Glomerular visceral epithelial cell (primary cell): ENCODE results near the gene SUN2.
A peak's percentile ranks its signal among the peaks of the same experiment; 100 is the strongest.

Experiments used
- DNase-seq: peaks from one replicate; pipeline ENCODE4 v3.0.0-alpha.2; 2016; ENCODE audit errors: extremely low spot score

SUN2 gene

DNA sequence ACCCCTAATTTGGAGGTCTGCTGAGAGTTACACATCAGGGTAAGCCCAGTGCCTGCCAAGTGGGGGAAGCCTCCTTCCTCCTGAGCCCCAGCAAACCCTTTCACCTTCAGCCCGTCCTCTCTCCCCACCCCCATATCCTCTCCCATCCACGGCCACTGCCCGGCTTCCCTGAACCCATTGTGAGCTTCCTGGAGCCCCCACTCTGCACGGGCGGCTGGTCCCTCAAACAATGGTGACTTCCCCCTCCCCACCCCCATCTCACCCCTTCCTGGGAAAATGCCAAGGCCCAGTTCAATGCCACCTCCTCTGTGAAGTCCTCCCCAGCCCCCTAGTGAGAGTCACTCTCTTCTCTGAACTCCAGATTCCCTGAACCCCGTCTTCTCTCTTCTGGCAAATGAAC, 20.3 kb upstream of the SUN2 start:
- no peak for DNase-seq

DNA sequence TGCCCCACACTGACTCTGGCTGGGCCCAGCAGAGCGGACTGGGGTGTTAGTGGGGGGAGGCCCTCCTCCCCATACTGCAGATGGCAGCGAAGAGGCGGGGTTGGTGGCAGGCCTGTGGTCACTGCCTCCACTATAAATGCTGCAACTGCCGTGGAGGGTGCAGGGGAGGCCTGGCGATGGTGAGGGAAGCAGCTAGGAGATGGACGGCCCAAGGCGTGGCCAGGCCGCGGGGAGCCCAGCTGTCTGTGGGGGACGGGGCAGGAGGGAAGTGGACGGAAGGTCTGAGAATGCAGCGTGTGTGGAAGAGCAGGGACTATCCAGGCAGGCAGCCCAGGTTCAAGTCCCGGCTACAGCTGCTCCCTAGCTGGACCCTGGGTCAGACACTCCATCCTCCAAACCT, 19.9 kb upstream of the SUN2 start:
- no peak for DNase-seq

DNA sequence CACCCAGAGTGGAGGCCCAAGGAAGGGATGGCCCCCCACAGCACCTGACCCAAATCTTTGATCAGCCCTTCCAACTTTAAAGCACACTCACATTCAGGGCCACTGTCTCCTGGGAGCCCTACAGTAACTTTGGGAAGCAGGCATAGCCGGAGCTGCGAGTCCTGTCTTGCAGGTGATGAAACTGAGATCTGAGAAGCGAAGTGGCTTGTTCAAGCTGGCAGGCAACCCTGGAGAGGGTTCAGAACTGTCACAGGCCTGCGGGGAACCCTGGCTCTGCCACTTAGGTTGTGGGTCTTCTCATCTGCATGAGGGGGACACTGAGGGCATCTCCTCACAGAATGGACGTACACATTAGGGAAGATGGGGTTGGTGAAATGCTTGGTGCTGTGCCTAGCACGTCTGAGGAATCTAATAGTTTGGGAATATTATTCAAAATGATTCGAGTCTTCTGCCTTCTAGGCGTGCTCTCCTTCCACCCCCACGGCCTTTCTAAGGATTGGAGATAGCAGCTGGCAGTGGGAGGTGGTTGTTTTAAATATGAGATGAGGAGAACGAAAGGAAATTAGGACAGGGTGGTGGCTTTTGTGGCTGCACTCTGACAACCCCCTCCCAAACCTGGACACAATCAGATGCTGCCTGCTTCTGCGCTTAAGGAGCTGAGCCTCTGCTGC, 18.8 kb upstream of the SUN2 start:
- no peak for DNase-seq

DNA sequence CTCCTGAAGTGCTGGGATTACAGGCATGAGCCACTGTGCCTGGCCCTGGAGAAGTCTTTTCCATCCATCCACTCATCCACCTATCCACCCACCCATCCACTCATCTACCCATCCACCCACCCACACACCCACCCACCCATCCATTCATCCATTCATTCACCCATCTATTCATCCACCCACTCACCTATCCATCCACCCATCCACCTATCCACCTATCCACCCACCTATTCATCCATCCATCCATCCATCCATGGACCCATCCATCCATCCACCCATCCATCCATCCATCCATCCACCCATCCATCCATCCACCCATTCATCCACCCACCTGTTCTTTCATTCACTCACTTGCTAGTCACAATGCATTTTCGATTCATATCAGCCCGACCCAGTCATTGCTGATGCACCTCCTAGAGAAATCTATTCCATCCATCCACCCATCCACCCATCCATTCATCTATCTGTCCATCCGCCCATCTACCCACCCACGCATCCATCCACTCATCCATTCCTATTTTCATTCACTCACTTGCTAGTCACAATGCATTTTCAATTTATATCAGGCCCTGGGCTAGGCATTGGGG, 17.7 kb upstream of the SUN2 start:
- no peak for DNase-seq

DNA sequence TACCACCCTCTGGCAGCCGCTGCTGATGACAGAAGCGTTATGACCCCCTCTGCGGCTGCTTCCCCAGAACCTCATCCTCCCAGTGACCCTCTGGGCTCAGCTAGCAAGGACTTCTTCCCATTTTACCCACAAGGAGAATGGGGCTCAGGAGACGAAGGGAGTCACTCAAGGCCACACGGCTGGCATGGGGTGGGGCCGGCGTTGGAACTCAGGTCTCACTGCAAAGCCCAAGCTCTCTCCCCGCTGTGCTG, 16.8 kb upstream of the SUN2 start:
- DNase-seq: no peak

DNA sequence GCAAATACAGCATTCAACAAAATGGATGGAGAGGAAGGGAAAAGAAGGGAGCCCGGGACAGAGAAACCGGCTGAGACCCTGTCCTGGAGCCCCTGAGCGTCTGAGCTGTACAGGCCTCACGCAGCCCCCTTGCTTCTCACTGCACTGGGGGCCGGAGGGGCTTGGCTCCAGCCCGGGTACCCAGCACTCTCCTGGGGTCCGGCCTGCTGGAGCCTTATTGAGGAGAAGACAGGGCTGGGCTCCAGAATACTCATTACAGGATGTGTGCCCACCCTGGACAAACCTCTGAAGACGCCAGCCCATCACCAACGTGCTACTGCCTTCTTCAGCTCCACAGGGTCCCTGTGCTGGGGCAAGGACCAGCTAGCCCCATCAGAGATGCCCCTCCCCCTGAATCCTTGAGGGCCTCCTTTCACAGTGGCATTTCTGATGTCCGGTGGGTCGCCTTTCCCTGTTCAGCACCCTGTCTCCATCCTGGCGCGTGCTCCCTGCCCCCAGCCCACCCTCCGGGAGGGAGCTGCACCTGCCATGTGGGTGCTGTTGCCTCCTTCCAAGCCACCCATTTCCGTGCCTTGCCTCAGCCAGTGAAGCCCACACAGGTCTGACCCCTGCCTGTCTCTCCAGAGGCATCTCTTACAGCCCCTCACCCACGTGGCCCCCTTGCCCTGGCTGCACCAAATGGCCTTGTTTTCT, 14.6 kb upstream of the SUN2 start:
- no peak for DNase-seq

DNA sequence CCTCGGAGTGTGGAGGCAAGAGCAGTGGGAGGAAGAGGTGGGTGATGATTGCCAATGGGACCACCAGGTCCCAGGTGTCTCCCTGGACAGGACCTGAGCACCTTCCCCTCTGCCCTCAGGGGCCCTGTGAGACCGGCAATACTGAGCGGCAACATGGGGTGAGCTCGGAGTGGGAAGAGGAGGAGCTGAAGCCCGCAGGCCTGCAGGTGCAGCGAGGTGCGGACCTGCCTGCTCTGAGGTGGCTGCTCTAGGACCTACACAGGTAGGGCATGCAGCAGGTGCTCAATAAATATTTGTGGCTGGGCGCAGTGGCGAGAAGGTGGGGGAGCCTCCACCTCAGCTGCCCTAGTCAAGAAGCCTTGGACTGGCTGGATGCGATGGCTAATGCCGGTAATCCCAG, 12.2 kb upstream of the SUN2 start:
- no peak for DNase-seq

DNA sequence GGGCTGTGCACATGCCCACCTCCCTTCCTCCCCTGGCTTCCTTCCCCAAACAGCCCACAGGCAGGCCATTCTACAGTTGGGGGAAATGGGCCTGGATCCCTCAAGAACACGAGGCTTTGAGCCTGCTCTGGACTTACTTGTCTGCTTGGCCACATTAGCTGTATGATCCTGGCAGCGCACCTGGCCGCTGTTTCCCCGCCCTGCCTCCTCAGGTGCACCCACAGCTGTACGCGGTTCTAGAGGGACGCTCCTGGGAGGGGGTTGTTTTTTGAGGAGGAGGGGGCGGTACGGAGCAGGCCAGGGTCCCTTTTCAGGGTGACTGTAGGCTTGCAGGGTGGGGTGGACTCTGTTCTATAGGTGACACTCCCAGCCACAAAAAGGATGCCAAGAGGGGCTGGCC, 11.5 kb upstream of the SUN2 start:
- no peak for DNase-seq

DNA sequence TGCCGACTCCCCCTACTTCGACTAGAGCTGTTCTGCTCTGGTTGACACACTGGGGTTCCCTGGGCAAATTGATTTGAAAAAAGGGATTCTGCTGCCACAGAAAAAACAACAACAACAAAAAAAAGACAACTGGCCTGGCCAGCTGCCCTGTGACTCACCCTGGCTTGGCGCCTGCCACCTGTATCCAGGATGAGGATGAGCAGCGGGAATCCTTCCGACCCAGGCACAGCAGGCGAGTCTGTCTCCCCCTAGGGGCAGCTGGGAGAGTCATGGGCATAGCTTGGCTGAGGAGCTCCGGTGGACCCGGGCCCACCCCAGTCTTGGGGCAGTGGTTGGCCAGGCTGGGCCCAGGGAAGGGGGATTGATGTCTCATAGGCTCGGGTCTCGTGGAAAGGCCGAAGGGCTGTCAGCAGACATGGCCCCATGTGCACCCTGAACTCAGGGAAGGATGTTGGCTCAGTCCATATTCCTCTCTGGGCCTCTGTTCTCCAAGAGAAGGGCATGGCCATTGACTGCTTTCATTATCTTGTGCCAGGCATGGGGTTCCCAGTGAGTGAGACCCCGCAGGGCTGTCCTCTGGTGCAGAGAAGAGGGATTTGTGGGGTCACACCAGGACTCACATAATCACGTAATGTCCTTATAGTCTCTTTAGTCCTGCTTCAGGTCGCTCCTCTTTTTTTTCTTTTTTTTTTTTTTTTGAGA, 10.4 kb upstream of the SUN2 start:
- peak; percentile 74 for DNase-seq

DNA sequence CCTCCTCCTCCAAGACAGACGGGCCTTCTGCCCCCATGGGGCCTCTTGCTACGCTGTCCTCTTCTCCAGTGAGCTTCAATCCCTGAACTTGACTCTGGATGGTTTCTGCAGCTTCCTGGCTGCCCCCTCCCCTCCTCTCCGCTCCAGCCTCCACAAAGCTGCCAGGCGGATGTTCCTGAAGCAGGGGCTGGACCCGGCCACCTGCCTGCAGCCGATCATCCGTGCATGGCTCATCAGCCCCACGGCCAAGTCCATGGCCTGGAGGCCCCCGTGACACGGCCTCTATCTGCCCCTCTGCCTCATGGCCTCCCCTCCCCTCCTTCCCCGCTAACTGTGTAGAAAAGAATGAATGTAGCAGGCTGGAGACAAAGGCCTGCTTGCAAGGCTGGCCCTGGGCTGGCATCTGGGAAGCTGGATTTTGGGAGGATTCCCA, 6.8 kb upstream of the SUN2 start:
- no peak for DNase-seq

DNA sequence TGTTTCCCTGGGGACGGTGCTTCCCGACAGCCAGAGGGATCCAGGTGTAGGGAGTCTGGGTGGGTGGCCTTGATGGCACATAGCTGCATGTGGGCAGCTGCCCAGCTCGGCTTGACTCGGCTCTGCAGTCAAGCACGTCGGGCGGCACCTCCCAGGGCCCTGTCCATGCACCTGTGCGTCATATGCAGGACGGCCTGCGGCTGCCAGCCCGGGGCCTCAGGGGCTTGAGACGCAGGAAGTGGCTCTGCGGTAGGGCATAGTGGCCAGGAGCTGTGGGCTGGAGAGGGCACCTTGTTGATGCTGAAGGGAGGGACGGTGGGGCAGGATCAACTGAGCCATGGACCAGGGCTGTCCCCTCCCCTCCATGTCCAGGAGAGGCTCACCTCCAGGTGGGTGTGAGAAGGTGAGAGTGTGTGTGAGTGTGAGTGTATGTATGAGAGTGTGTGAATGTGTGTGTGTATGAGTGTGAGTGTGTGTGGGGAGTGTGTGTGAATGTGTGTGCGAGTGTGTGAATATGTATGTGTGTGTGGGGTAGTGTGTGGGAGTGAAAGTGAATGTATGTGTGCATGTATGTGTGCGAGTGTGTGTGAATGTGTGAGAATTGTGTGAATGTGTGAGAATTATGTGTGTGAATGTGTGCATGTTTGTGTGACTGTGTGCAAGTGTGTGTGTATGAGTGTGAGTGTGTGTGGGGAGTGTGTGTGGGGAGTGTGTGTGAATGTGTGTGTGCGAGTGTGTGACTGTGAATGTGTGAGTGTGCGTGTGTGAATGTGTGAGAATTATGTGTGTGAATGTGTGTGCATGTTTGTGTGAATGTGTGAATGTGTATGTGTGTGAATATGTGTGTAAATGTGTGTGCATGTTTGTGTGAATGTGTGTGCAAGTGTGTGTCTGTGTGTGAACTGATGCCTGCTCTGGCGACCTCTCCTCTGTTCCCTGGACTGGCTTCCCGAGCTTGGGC, 5.7 kb upstream of the SUN2 start:
- peak; percentile 80 for DNase-seq

DNA sequence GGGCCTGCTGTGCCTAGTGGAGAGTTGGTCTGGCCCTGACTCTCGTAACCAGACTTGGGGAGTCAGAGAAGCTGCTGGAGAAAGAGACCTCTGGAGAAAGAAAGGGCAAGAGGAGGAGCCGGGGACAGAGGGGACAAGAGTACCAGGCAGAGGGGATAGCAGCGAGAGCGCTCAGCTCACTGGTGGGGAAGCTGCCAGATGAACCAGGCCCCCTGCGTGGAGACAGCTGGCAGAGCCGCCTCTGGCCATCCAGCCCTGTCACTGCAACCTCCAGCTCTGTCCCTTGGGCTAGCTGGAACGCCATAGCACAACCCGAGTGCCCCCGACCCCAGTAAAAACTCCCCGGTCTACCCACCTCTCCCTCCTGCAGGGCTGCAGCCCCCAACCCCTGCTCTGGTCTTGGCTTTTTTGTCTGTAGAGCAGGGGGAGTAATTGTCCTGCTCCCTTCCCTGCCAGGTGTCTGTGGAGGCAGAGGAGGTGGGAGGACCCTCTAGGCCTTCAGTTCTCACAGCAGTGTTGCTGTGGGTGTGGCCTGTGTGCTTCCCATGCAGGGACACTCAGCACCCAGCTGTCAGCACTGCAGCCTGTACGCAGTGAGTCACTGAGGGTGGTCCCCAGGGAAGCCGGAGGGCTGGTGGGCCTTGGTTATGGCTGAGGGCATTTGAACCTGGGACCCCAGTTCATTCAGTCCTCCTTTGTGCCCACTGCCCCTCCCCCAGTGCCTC, 4.8 kb upstream of the SUN2 start:
- DNase-seq: peak; percentile 50

DNA sequence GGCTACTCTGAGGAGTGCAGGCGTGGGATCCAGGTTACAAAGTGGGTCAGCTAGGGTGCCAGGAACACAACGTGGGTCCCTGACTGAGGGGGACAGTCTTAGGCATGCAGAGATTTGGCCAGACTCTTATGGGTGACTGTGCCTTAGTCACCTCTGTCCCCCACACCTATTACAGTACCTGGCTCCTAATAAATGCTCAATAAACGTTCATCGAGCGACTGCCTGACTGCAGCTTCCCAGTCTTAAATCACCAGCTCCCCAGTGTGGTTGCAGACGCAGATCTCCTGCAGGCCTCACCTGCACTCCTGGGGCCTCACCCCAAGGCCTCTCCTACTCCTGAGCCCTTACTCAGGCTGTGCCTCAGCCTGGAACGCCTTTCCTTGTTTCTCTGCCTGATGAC, 3.2 kb upstream of the SUN2 start:
- DNase-seq: no peak

DNA sequence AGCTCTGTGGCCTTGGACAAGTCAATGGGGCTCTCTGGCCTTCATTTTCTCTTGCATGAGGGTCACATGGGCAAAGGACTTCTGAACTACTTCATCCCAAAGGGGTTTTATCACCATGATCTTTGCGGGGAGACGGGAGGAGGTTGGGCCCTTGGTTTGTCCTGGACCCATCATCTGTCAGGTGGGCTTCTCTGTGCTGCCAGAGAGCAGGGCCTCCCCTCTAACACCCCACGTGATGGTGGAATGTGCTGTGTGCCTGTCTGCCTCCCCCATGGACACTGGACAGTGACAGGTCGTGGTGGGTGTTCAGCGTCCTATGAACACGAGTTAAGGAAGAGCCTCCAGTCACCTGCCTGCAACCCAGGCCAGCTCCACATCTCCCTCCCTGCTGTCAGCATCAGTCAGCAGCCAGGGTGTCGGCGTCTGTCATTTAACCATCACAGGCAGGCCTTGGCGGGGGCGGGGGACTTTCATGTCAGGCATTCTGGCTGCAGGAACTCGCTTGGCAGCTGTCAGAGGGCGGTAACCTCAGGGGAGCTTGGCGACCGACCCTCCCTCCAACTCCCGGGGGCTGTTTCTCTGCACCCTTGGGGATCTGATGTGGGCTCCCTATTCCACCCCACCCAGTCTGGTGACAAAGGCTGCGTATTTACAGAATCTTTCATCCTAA, 2.6 kb upstream of the SUN2 start:
- no peak for DNase-seq

DNA sequence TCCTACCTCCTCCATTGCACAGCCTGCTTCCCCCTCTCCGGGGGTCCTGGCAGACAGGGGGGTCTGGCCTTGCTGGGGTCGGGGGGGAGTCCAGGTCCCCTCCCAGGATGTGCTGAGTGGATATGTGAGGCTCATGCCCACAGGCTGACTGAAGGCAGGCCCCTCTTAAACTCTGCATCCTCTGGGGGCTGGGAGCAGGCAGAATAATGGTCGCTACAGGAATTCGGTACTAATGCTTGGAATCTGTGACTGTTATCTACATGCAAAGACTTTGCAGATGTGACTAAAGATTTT, 1.6 kb upstream of the SUN2 start:
- no peak for DNase-seq

DNA sequence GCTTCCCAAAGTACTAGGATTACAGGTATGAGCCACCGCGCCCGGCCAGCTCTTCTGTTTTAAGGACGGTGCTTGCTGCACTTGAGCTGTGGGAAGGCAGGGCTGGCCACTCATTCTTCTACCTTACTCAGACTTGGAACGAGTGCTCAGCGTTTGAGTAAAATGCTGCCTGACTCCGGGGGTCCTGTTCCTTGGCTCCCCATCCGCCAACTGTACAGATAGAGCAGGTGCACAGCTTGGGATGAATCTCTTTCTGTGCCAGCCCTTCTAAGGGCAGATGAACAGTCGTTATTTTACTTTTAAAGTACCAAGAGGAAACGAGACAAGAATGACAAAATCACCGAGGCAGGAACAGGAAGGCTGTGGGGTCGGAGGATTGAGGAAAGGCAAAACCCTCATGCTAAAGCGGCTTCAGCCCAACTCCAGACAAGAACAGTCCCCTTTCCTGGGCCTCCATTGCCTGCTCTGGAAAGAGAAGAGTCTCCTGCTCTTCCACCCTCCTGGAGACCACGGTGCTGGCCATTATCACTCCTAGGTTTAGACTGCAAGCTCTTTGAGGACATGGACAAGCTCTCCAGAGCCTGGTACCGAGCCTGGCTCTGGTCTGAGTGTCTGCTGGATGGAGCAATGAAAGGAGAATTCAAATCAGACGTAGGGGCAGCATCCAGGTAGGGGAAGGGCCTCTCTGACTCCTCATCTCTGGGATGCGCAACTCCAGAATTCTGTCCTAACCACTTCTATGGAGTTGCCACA, 1.1 kb upstream of the SUN2 start:
- DNase-seq: no peak

DNA sequence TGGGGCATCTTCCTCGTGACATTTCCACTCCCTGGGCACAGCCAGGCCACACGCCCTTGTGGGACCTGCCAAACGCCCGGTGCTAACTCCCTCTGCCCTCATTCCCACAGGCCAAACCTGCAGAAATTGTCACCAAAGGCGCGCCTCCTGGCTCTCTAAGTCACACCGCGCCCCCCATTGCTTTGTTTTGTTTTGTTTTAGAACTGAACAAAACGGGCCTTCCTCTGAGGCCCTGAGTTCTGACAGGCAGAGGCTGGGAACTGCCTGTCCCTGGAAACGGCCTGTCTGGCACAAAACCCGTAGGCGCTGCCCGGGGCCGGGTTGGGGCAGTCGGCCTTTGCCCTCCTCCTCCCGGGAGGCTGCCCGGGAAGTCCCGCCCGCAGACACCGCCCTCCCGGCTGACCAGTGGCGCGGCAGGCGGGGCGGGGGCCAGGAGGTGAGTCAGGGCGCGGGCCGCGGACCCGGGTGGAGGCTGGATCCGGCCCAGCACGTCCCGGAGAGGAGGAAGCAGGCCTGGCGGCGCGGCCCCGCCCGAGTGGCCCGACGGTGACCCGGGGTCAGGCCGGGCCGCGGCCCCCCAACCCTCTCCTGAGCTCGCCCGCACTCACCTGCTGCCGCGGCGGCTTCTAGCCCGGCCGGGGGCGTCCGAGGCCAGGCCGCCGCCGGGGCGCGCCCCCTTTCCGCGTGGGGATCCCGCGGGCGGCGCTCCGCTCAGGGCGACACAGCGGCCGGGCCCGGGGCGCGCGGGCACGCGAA, 465 bp downstream of the SUN2 start:
- peak; percentile 86 for DNase-seq

DNA sequence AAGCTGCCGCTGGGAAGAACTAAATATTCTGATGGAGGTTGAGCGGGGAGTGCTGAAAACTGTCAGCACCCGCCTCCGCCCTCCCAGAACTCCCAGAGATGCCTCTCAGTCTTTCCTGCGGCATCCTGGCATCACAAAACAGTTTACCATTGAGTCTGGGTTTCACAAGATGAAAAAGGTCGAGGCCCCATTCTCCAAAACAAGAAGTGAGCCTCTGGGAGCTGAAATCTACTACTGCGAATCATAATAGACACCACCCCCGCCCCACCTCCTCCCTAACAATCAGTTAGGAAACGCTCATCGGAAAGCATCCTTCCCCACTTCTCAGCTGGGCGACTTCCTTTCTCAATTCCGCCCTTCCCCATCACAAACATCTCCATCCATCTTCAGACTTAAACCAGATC, 1.0 kb downstream of the SUN2 start:
- DNase-seq: no peak

DNA sequence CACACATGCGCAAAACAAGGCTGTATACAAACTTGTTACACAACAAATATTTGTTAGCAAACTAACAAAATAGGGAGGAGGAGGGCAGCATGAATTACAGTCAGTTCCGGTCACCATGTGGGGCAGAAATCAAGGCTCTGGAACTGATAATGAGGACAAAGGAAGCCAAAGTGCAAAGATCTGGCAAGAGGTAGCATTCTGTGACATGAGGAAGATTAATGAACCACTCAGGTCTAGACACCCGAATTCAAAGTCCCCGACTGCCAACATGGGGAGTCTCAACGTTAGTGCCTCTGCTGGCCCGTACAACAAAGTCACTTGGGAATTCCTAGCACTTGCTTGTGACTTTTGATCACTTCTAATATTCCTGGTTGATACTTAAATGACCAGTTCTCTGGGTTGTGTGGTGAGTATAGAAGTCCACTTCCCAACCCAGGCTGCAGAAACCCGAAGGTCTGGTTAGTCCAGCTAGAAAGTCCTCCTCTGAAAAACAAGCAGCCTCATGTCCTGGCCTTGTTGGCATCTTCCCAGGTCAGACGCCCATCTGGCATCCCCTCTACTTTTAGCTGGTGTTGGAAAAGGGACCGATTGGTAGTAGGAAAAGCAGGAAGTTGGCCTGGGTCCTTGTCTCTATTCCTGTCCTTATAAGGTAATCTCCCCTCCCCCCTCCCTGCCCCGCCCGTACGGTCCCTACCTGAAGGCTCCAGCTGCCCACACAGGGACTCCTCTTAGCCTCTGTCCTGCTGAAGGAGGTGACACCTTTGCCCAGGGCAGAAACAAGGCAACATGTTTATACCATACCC, 1.6 kb downstream of the SUN2 start:
- peak; percentile 43 for DNase-seq
